Fibroblast of lung (primary cell): ENCODE results near the gene SGCE. TPM values are rescaled to one million over a fixed set of nuclear protein-coding genes. Genes with fewer than 3 reads are reported as not detected.

ENCODE experiments used
- DNase-seq, 2 donors: peaks; one replicate each; pipeline versions ENCODE4 v3.0.0 to v3.0.0-alpha.2; 2010; ENCODE audit warnings: low read depth in 2 of 2
- H2AFZ ChIP-seq: 2 replicates; pipeline ENCODE4 v1.5.1; 2012; ENCODE audit warnings: low read length, control low read depth, inconsistent platforms
- H3K27ac ChIP-seq: 2 replicates; pipeline ENCODE4 v1.5.1; 2011; ENCODE audit warnings: low read length, control low read depth; ENCODE audit not compliant: insufficient read depth
- H3K27me3 ChIP-seq: 2 replicates; pipeline ENCODE4 v1.5.1; 2011; ENCODE audit warnings: mild to moderate bottlenecking, low read length; ENCODE audit not compliant: control insufficient read depth, insufficient read depth
- H3K36me3 ChIP-seq: 2 replicates; pipeline ENCODE4 v1.5.1; 2011; ENCODE audit warnings: low read length; ENCODE audit not compliant: control insufficient read depth, insufficient read depth
- H3K4me1 ChIP-seq: 2 replicates; pipeline ENCODE4 v1.5.1; 2011; ENCODE audit warnings: low read length; ENCODE audit not compliant: control insufficient read depth, insufficient read depth; ENCODE audit errors: extremely low read depth
- H3K4me2 ChIP-seq: 2 replicates; pipeline ENCODE4 v1.5.1; 2011; ENCODE audit warnings: low read length, control low read depth; ENCODE audit not compliant: insufficient read depth; ENCODE audit errors: extremely low read depth
- H3K4me3 ChIP-seq, 4 experiments: fragments of 200-600 bp in 1 of 4; sonication (generic) in 1 of 4; replicated peaks in 1 of 4; 2 replicates each; pipeline ENCODE4 v1.5.1; 2011 to 2016; ENCODE audit warnings: low read length in 4 of 4, low read depth in 3 of 4, mild to moderate bottlenecking in 3 of 4, control low read depth in 2 of 4, inconsistent platforms in 1 of 4, mixed read lengths in 1 of 4; ENCODE audit not compliant: insufficient read depth in 1 of 4; ENCODE audit errors: control extremely low read depth in 1 of 4
- H3K79me2 ChIP-seq: 2 replicates; pipeline ENCODE4 v1.5.1; 2012; ENCODE audit warnings: mild to moderate bottlenecking, low read length, inconsistent platforms; ENCODE audit not compliant: control insufficient read depth, insufficient read depth
- H3K9ac ChIP-seq: 2 replicates; pipeline ENCODE4 v1.5.1; 2011; ENCODE audit warnings: mild to moderate bottlenecking, low read length, control low read depth; ENCODE audit not compliant: insufficient read depth
- H3K9me3 ChIP-seq: 2 replicates; pipeline ENCODE4 v1.5.1; 2012; ENCODE audit warnings: low read depth, low read length; ENCODE audit not compliant: control insufficient read depth, insufficient read depth
- H4K20me1 ChIP-seq: 2 replicates; pipeline ENCODE4 v1.5.1; 2011; ENCODE audit warnings: low read length; ENCODE audit not compliant: control insufficient read depth, insufficient read depth; ENCODE audit errors: extremely low read depth
- EZH2 ChIP-seq: IDR thresholded peaks from 2 replicates; pipeline ENCODE4 v1.5.1; 2012; ENCODE audit warnings: low read length, control low read depth, mild to moderate bottlenecking; ENCODE audit errors: missing control alignments
- polyA plus RNA-seq, 2 donors: library from polyadenylated mRNA; depleted of rRNA in 1 of 2; stranded (reverse) in 1 of 2; unstranded in 1 of 2; fragments of >200 nt; gene quantifications; 2 replicates each; pipeline ENCODE4 v1.2.1, GENCODE V29; 2011 to 2012; ENCODE audit warnings: missing spikeins in 1 of 2
- total RNA-seq: library from RNA; depleted of rRNA; stranded (reverse); fragments of >200 nt; gene quantifications from 2 replicates; pipeline ENCODE4 v1.2.1, GENCODE V29; 2014
- TF ChIP-seq, protein P1 (sequence below), 2 donors: IDR thresholded peaks in 1 of 2; conservative IDR thresholded peaks in 1 of 2; 1 replicate in 1 of 2; 2 replicates in 1 of 2; pipeline ENCODE4 v1.5.1; 2011 to 2012; ENCODE audit warnings: low read length in 2 of 2, control low read depth in 1 of 2, inconsistent platforms in 1 of 2, low read depth in 1 of 2, mild to moderate bottlenecking in 1 of 2

SGCE gene
- total and polyA plus RNA-seq, 2 donors (not counting 1 experiment from before 2014, with no cell fraction given), result 106 to 184 TPM

GRCh38 chr7:94642838-94643653, 12.9 kb downstream of the SGCE start:
- Histone ChIP-seq H3K9ac (no peak overlapping the region), H3K27ac (no peak overlapping the region), H3K79me2 (peaks cover 11% of the 10 kb centered on the region), H3K36me3 (no peaks in the 10 kb centered on the region), H3K4me3 (no peak overlapping the region), H3K9me3 (no peaks in the 10 kb centered on the region), H4K20me1 (no peaks in the 10 kb centered on the region), H2AFZ (no peak overlapping the region), H3K4me2 (no peak overlapping the region), H3K4me1 (no peaks in the 10 kb centered on the region), H3K27me3 (no peaks in the 10 kb centered on the region)
- DNase-seq, result peak in 1 of 2 donors; percentile 16
- TF ChIP-seq, protein P1, sequence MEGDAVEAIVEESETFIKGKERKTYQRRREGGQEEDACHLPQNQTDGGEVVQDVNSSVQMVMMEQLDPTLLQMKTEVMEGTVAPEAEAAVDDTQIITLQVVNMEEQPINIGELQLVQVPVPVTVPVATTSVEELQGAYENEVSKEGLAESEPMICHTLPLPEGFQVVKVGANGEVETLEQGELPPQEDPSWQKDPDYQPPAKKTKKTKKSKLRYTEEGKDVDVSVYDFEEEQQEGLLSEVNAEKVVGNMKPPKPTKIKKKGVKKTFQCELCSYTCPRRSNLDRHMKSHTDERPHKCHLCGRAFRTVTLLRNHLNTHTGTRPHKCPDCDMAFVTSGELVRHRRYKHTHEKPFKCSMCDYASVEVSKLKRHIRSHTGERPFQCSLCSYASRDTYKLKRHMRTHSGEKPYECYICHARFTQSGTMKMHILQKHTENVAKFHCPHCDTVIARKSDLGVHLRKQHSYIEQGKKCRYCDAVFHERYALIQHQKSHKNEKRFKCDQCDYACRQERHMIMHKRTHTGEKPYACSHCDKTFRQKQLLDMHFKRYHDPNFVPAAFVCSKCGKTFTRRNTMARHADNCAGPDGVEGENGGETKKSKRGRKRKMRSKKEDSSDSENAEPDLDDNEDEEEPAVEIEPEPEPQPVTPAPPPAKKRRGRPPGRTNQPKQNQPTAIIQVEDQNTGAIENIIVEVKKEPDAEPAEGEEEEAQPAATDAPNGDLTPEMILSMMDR (conservative IDR thresholded peaks at IDR 0.05 in 1 of 2, IDR thresholded peaks at IDR 0.05 in 1 of 2; ENCODE audit: low read depth in 1 of 2, low read length in 2 of 2), result no peak
- no peak for TF ChIP-seq EZH2

- DNase-seq, result no peak
- Histone ChIP-seq H3K27me3 (no peaks in the 10 kb centered on the region), H3K79me2 (no peaks in the 10 kb centered on the region), H3K4me3 (no peak overlapping the region), H4K20me1 (no peaks in the 10 kb centered on the region), H3K36me3 (no peaks in the 10 kb centered on the region), H3K9me3 (no peaks in the 10 kb centered on the region), H3K4me2 (no peak overlapping the region), H3K9ac (no peak overlapping the region), H2AFZ (no peak overlapping the region), H3K27ac (no peak overlapping the region), H3K4me1 (no peaks in the 10 kb centered on the region)
- no peak for TF ChIP-seq EZH2
- TF ChIP-seq, protein P1 (conservative IDR thresholded peaks at IDR 0.05 in 1 of 2, IDR thresholded peaks at IDR 0.05 in 1 of 2; ENCODE audit: low read depth in 1 of 2, low read length in 2 of 2), result no peak
Observed at GRCh38 chr7:94639384-94639783, 16.5 kb downstream of the SGCE start.

- TF ChIP-seq, protein P1 (conservative IDR thresholded peaks at IDR 0.05 in 1 of 2, IDR thresholded peaks at IDR 0.05 in 1 of 2; ENCODE audit: low read depth in 1 of 2, low read length in 2 of 2), result no peak
- TF ChIP-seq EZH2, result no peak
- Histone ChIP-seq H4K20me1 (no peaks in the 10 kb centered on the region), H3K79me2 (peaks cover 4% of the 10 kb centered on the region), H3K4me1 (peaks cover 9% of the 10 kb centered on the region), H3K4me2 (no peak overlapping the region), H3K9me3 (no peaks in the 10 kb centered on the region), H3K27ac (no peak overlapping the region), H2AFZ (no peak overlapping the region), H3K9ac (no peak overlapping the region), H3K27me3 (no peaks in the 10 kb centered on the region), H3K36me3 (no peaks in the 10 kb centered on the region), H3K4me3 (no peak overlapping the region)
- no peak for DNase-seq
Observed at GRCh38 chr7:94635687-94636086, 20.2 kb downstream of the SGCE start.
